NCI-H748 (cell line): Measurements from ENCODE around the gene IL19.

ENCODE experiments used
- DNase-seq: peaks from one replicate; lab custom pipeline; 2025; ENCODE audit not compliant: unreplicated experiment; lab: John Stamatoyannopoulos, UW

Gene IL19

DNA sequence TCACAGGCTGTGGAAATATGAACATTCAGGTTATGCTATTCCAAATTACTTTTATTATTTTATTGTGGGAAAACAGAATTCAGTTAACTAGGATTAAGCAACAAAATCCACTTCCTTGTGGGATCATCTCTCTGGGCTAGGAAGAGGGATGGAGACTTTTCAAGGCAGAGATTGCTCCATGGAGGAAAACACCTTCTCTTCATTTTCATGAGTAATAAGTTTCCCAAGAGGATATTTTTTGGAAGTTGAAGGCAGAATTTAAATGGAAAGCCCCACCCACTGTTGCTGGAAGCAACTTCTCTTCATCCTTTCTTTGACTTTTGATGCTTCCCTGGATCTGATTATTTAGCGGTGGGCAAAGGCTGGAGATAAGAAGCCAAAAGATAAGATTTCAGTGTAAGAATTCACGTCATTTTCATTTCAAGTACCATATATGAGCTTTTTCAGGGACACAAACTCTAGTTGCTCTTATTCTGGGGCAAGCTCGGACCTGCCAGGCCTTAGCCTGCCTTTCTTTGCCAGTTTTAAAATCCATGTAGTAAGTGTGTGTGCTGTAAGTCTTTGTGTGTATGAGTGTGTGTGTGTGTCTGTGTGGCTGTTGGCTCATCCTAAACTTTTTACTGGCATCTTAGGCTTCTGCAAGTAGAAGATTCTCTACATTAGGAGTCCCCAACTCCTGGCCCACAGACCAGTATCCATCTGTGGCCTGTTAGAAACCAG lies 114.9 kb downstream of the IL19 start:
- DNase-seq, result no peak

GRCh38 chr1:206886831-206887230 lies 116.3 kb downstream of the IL19 start:
- DNase-seq, result no peak

GRCh38 chr1:206887701-206888100 lies 117.1 kb downstream of the IL19 start:
- DNase-seq, result no peak

- DNase-seq, result no peak
Measured at GRCh38 chr1:206890125-206891060, 119.8 kb downstream of the IL19 start.

- no peak for DNase-seq
Measured at GRCh38 chr1:206891412-206891811, 120.8 kb downstream of the IL19 start.
